ENCODE results near the gene NFIA. TPM values are rescaled to one million over a fixed set of nuclear protein-coding genes. Genes with fewer than 3 reads are reported as not detected.

The NFIA gene
- total RNA-seq, 6 donors from 2014 or later = 33.5 to 94.3 (median 44.9) TPM

DNA sequence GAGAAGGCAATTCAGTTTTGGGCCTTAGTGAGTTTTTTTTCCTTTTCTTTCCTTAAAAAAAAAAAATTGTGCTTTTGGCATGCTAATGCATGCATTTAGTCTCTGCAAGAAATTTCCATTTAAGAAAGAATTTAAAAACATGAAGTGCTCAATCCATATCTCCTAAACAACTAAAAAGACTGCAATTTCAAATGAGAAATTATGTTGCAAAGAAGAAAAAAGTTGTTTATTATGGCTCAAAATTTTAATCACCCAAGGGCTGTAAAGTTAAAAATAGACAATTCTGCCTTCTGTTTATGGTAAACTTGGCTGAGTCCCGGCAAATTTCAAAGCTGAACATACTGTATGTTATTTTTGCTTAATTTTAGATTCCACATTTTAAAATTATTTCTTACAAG lies 59.7 kb downstream of the NFIA start:
- peaks cover 32 to 44% (median 40%) of the 10 kb centered on the region in 4 donors for H3K4me1 ChIP-seq
- no peak for DNase-seq
- ATAC-seq (ENCODE audit: low FRiP score in 2 of 2) = no peak
- no peaks in the 10 kb centered on the region for H3K9me3 ChIP-seq
- peak overlapping the region in 1 of 4 donors; percentile 38 for H3K27ac ChIP-seq
- H3K27me3 ChIP-seq = no peaks in the 10 kb centered on the region
- no peaks in the 10 kb centered on the region for H3K36me3 ChIP-seq
- H3K4me3 ChIP-seq = no peak overlapping the region
- WGBS, 2 donors = 50 to 59% methylated on average over 1 of the region's 1 CpG
- no peak for TF ChIP-seq POLR2AphosphoS5 (IDR thresholded peaks at IDR 0.05)
- TF ChIP-seq POLR2A (IDR thresholded peaks at IDR 0.05) = no peak
- no peak for TF ChIP-seq EP300 (IDR thresholded peaks at IDR 0.05)
- TF ChIP-seq, protein P1, sequence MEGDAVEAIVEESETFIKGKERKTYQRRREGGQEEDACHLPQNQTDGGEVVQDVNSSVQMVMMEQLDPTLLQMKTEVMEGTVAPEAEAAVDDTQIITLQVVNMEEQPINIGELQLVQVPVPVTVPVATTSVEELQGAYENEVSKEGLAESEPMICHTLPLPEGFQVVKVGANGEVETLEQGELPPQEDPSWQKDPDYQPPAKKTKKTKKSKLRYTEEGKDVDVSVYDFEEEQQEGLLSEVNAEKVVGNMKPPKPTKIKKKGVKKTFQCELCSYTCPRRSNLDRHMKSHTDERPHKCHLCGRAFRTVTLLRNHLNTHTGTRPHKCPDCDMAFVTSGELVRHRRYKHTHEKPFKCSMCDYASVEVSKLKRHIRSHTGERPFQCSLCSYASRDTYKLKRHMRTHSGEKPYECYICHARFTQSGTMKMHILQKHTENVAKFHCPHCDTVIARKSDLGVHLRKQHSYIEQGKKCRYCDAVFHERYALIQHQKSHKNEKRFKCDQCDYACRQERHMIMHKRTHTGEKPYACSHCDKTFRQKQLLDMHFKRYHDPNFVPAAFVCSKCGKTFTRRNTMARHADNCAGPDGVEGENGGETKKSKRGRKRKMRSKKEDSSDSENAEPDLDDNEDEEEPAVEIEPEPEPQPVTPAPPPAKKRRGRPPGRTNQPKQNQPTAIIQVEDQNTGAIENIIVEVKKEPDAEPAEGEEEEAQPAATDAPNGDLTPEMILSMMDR (IDR thresholded peaks at IDR 0.05) = no peak

DNA sequence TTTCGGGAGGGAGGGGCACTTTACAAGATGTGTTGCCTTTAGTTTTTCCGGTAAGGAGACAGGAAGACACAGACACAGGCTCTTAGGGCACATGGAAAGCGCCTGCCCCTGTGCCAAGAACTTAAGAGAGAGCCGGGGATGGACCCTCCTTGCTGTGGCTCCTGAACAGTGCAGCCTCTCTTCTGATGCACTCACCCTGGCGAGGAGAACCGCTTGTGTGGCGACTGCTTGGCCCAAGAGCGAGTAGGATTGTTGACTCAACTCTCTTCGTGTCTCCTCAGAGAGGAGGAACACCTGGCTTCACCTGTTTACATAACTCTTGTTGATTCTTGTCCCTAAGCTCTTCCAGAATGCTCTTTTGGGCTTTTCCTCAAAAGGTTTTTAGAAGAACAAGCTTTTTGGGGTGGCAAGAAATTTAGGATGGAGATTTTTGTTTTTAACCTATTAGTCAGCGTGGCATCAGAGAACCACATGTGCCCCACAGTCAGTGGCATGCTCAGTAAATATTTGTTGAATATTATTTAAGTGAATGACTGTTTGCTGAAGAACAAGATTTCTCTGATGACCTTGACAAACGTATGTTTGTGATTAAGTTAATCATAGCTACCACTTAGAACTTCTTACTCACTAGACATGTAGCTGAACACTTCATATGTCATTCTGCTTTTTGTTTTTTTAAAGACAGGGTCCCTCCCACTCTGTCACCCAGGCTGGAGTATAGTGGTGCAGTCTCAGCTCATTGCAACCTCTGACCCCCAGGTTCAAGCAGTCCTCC lies 60.6 kb downstream of the NFIA start:
- H3K9me3 ChIP-seq = no peaks in the 10 kb centered on the region
- no peaks in the 10 kb centered on the region for H3K36me3 ChIP-seq
- peak overlapping the region; percentile 8 to 38 (median 13) for H3K27ac ChIP-seq
- H3K4me3 ChIP-seq = no peak overlapping the region
- WGBS, 2 donors = 62 to 66% methylated on average over 11 of the region's 11 CpGs
- peaks cover 32 to 44% (median 40%) of the 10 kb centered on the region in 4 donors for H3K4me1 ChIP-seq
- TF ChIP-seq POLR2A (IDR thresholded peaks at IDR 0.05) = no peak
- TF ChIP-seq EP300 (IDR thresholded peaks at IDR 0.05) = no peak
- TF ChIP-seq, protein P1 (IDR thresholded peaks at IDR 0.05) = no peak
- no peak for TF ChIP-seq POLR2AphosphoS5 (IDR thresholded peaks at IDR 0.05)
- no peaks in the 10 kb centered on the region for H3K27me3 ChIP-seq
- ATAC-seq (ENCODE audit: low FRiP score in 2 of 2) (no peak), DNase-seq (peak in 1 of 2 donors; percentile 35)

DNA sequence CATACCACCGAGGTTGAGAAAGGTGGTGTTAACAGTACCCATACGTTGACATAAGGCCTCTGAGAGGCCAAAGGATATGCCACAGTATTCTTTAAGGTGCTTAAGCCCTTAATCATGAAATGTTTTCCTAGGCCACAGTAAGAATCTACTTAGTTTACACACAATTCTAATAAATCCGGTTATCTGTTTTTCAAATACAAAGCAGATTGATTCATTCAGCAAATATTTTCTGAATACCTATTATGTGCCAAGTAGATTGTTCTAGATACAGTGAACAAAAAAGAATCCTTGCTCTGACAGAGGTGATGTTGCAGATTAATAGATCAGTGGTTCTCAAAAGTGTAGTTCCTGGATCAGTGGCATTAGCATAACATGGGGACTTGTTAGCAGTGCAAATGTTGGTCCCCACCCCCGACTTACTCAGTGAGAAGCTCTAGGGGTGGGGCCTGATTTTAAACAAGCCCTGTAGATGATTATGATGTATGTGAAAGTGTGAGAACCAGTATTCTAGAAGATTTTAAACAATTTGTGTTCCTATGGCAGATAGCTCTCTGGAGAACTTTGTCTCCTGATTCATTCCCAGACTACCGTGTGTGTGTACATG lies 61.6 kb downstream of the NFIA start:
- WGBS, 2 donors = 76 to 91% methylated on average over 5 of the region's 5 CpGs
- DNase-seq (no peak), ATAC-seq (ENCODE audit: low FRiP score in 2 of 2) (no peak)
- Histone ChIP-seq H3K36me3 (no peaks in the 10 kb centered on the region), H3K27ac (peak overlapping the region in 2 of 4 donors; percentile 8 to 35), H3K9me3 (no peaks in the 10 kb centered on the region), H3K4me1 (peaks cover 30 to 43% (median 40%) of the 10 kb centered on the region in 4 donors), H3K4me3 (no peak overlapping the region), H3K27me3 (no peaks in the 10 kb centered on the region)
- no peak for TF ChIP-seq POLR2AphosphoS5 (IDR thresholded peaks at IDR 0.05)

DNA sequence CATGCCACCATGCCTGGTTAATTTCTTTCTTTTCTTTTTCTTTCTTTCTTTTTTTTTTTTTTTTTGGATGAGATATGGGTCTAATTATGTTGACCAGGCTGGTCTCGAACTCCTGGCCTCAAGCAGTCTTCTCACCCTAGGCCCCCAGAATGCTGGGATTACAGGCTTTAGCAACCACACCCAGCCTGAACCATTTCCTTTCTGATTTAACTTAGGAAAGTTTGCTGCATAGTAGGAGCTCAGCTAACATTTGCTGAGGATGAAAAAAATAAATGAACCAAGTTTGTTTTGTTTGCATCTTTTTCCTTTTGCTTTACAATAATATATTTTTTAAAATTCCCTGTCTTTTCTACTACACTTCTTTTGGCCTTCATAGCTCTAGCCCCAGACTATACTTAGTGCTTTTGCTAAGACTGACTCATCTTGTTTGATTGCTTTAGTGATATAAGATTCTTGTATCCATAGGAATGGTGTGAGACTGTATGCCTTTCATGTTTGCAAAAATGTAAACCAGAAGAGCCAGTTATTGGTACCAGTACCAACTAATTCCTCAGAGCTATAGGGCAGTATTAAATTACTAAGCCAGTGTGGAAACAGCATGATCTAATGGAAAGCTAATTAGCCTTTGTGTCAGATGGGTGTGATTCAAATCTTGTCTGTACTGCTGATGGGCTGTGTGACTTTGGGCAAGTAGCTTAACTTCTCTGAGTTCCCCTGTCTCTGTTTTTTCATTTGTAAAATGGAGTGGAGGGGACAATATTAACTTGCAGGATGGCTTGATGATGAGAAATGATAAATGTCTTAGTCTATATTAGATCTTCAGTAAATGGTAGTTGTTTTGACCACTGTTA lies 66.9 kb downstream of the NFIA start:
- no peaks in the 10 kb centered on the region for H3K27me3 ChIP-seq
- ATAC-seq (ENCODE audit: low FRiP score in 2 of 2) = no peak
- no peak overlapping the region for H3K27ac ChIP-seq
- H3K9me3 ChIP-seq = no peaks in the 10 kb centered on the region
- TF ChIP-seq EP300 (IDR thresholded peaks at IDR 0.05) (no peak), POLR2A (IDR thresholded peaks at IDR 0.05) (no peak), POLR2AphosphoS5 (IDR thresholded peaks at IDR 0.05) (no peak)
- TF ChIP-seq, protein P1 (IDR thresholded peaks at IDR 0.05) = no peak
- H3K36me3 ChIP-seq = no peaks in the 10 kb centered on the region
- H3K4me1 ChIP-seq = peaks cover 0 to 9% (median 4%) of the 10 kb centered on the region in 4 donors
- H3K4me3 ChIP-seq = no peak overlapping the region
- 91 to 97% methylated on average over 1 of the region's 1 CpG for WGBS, 2 donors
- no peak for DNase-seq

DNA sequence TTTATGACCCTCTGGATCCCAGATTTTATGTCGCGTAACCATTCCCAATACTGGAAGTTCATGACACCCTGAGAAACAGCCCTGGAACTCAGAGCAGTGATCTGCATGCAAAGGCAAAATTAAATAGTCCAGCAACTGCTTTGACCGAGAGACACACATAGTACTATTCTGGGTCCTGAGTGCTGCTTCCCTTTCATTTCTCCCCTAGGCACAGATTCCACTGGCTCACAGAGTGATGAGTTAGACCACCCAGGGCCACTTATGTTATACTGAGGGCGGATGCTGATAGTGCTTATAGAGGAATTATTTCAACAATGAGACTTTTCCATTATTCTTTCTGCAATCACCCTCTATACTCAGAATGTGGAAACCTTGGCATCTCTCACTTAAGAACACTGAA lies 69.2 kb downstream of the NFIA start:
- Histone ChIP-seq H3K36me3 (no peaks in the 10 kb centered on the region), H3K27me3 (no peaks in the 10 kb centered on the region), H3K4me3 (no peak overlapping the region), H3K9me3 (no peaks in the 10 kb centered on the region), H3K27ac (no peak overlapping the region), H3K4me1 (peaks cover 5 to 10% (median 8%) of the 10 kb centered on the region in 4 donors)
- WGBS, 2 donors = 93 to 94% methylated on average over 4 of the region's 4 CpGs
- TF ChIP-seq POLR2AphosphoS5 (IDR thresholded peaks at IDR 0.05) = no peak
- TF ChIP-seq EP300 (IDR thresholded peaks at IDR 0.05) = no peak
- TF ChIP-seq, protein P1 (IDR thresholded peaks at IDR 0.05) = no peak
- no peak for TF ChIP-seq POLR2A (IDR thresholded peaks at IDR 0.05)
- ATAC-seq (ENCODE audit: low FRiP score in 2 of 2) (no peak), DNase-seq (no peak)

Measured in upper lobe of left lung (tissue), 6 donors.